Thymus (tissue), 14 donors: ENCODE measurements around the gene FLT4. TPM values are rescaled to one million over a fixed set of nuclear protein-coding genes. Genes with fewer than 3 reads are reported as not detected.

Source experiments
- DNase-seq, 9 donors: peaks; one replicate each; pipeline ENCODE4 v3.0.0-alpha.2; 2013; ENCODE audit warnings: low spot score in 9 of 9, low read depth in 6 of 9, missing footprints in 1 of 9
- H3K27ac ChIP-seq, 2 donors: one replicate each; pipeline ENCODE4 v1.5.1; 2013; ENCODE audit warnings: control low read depth in 1 of 2, low read depth in 1 of 2, low read length in 1 of 2, mild to moderate bottlenecking in 1 of 2, moderate library complexity in 1 of 2
- H3K27me3 ChIP-seq, 2 donors: one replicate each; pipeline ENCODE4 v1.5.1; 2013; ENCODE audit warnings: low read length in 1 of 2; ENCODE audit not compliant: control insufficient read depth in 2 of 2, insufficient read depth in 1 of 2
- H3K36me3 ChIP-seq, 2 donors: one replicate each; pipeline ENCODE4 v1.5.1; 2013; ENCODE audit warnings: low read length in 1 of 2, mild to moderate bottlenecking in 1 of 2, moderate library complexity in 1 of 2; ENCODE audit not compliant: control insufficient read depth in 2 of 2, insufficient read depth in 2 of 2
- H3K4me1 ChIP-seq, 2 donors: one replicate each; pipeline ENCODE4 v1.5.1; 2013; ENCODE audit warnings: low read length in 2 of 2; ENCODE audit not compliant: control insufficient read depth in 2 of 2, insufficient read depth in 2 of 2
- H3K4me3 ChIP-seq, 2 donors: one replicate each; pipeline ENCODE4 v1.5.1; 2013; ENCODE audit warnings: low read length in 2 of 2, control low read depth in 1 of 2, mild to moderate bottlenecking in 1 of 2
- H3K9me3 ChIP-seq, 2 donors: one replicate each; pipeline ENCODE4 v1.5.1; 2013; ENCODE audit warnings: low read length in 1 of 2, mild to moderate bottlenecking in 1 of 2; ENCODE audit not compliant: control insufficient read depth in 2 of 2, insufficient read depth in 1 of 2
- WGBS: extraction: QIAGEN DNeasy Blood & Tissue Kit; methylation state at CpG from one replicate; pipeline ENCODE4 v1.1.7; 2013; 5-methylcytosine and 5-hydroxymethylcytosine counted together
- long read RNA-seq, 10 donors: transcript quantifications; one replicate each; lab custom pipeline, GENCODE V29; 2026
- polyA plus RNA-seq: library from polyadenylated mRNA; stranded (reverse); fragments of 200-250 nt; gene quantifications from one replicate; pipeline ENCODE4 v1.2.3, GENCODE V29; 2013
- total RNA-seq: library from RNA; stranded (reverse); fragments of 120-200 nt; gene quantifications from one replicate; pipeline ENCODE4 v1.2.4, GENCODE V29; 2013
- donor health status: healthy.

Gene FLT4
- total RNA-seq (1.0 TPM), polyA plus RNA-seq (3.4 TPM)
- long read RNA-seq, donor 1, result 0 reads
- long read RNA-seq, donor 2, result 0 reads
- long read RNA-seq, donor 3, result 0 reads
- long read RNA-seq, donor 4, result 0 reads
- long read RNA-seq, donor 5, result 0 reads
- long read RNA-seq, donor 6, result 0 reads
- long read RNA-seq, donor 7, result 0 reads
- long read RNA-seq, donor 8, full-length matches to known transcripts, result 1 of 1 reads
- long read RNA-seq, donor 8, partial matches to known transcripts, result 0 of 1 reads
- long read RNA-seq, donor 8, other reads (novel, unspliced or antisense), result 0 of 1 reads
- long read RNA-seq, donor 9, result 0 reads
- long read RNA-seq, donor 10, result 0 reads

GRCh38 chr5:180649297-180650039, at the start of gene FLT4:
TSS of gene FLT4 (minus strand) at chr5:180649600. CDS start at chr5:180649545, 55 bp downstream.
- peak in 1 of 9 donors; percentile 14 for DNase-seq
- Histone ChIP-seq H3K36me3 (no peaks in the 10 kb centered on the region), H3K4me3 (peak within 1 kb of the TSS; percentile 1 to 53), H3K9me3 (peaks cover 1 to 7% of the 10 kb centered on the region in 2 donors), H3K27me3 (peaks cover 61 to 87% of the 10 kb centered on the region in 2 donors), H3K4me1 (peaks cover 4 to 8% of the 10 kb centered on the region in 2 donors), H3K27ac (no peak within 1 kb of the TSS)
- WGBS, result 2% methylated on average over 89 of the region's 89 CpGs

- Histone ChIP-seq H3K9me3 (no peaks in the 10 kb centered on the region), H3K36me3 (no peaks in the 10 kb centered on the region), H3K4me3 (no peak overlapping the region), H3K27me3 (no peaks in the 10 kb centered on the region), H3K4me1 (no peaks in the 10 kb centered on the region), H3K27ac (no peak overlapping the region)
- no peak for DNase-seq
- WGBS, result 100% methylated on average over 1 of the region's 1 CpG
Measured at GRCh38 chr5:180699042-180699441, 49.6 kb upstream of the FLT4 start.

- no peak overlapping the region for H3K27ac ChIP-seq
- H3K27me3 ChIP-seq, result no peaks in the 10 kb centered on the region
- no peak for DNase-seq
- WGBS, result 100% methylated on average over 1 of the region's 1 CpG
- H3K9me3 ChIP-seq, result no peaks in the 10 kb centered on the region
- H3K4me3 ChIP-seq, result no peak overlapping the region
- no peaks in the 10 kb centered on the region for H3K36me3 ChIP-seq
- H3K4me1 ChIP-seq, result peaks cover 14 to 19% of the 10 kb centered on the region in 2 donors
Measured at GRCh38 chr5:180696116-180696515, 46.7 kb upstream of the FLT4 start.

- Histone ChIP-seq H3K9me3 (no peaks in the 10 kb centered on the region), H3K4me3 (no peak overlapping the region), H3K27me3 (no peaks in the 10 kb centered on the region), H3K27ac (no peak overlapping the region), H3K36me3 (no peaks in the 10 kb centered on the region), H3K4me1 (peaks cover 29 to 45% of the 10 kb centered on the region in 2 donors)
- 80% methylated on average over 3 of the region's 3 CpGs for WGBS
- DNase-seq, result no peak
Measured at GRCh38 chr5:180692429-180692828, 43.0 kb upstream of the FLT4 start.

DNA sequence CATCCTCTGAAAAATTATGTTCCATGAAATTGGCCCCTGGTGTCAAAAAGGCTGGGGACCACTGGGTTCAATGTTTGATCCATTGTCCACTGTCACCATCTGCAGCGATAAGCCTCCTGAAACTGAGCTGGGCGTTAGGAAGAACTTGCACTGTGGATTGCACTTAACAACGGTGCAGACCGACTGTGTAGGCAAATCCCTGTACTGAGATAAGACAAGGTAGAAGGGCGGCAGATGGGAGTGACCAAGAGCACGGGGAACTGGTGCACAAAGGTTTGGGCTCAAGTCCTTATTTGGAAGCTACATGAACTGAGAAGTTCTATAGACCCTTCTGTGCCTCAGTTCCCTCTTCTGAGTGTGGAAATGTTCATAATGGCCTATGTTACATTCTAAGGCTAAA, 41.6 kb upstream of the FLT4 start:
- 90% methylated on average over 6 of the region's 6 CpGs for WGBS
- Histone ChIP-seq H3K4me1 (peaks cover 37 to 58% of the 10 kb centered on the region in 2 donors), H3K9me3 (no peaks in the 10 kb centered on the region), H3K36me3 (no peaks in the 10 kb centered on the region), H3K27ac (peak overlapping the region; percentile 67 to 92), H3K4me3 (no peak overlapping the region), H3K27me3 (no peaks in the 10 kb centered on the region)
- no peak for DNase-seq

DNA sequence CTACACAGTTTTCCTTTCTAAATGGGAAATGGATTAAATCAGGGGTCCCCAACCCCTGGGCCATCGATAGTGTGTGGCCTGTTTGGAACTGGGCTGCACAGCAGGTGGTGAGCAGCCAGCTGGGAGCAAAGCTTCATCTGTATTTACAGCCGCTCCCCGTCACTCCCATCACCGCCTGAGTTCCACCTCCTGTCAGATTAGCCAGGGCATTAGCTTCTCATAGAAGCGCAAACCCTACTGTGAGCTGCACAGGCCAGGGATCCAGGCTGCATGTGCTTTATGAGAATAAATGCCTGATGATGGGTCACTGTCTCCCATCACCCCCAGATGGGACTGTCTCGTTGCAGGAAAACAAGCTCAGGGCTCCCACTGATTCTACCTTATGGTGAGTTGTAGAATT, 41.2 kb upstream of the FLT4 start:
- no peaks in the 10 kb centered on the region for H3K27me3 ChIP-seq
- no peak for DNase-seq
- 81% methylated on average over 6 of the region's 6 CpGs for WGBS
- H3K9me3 ChIP-seq, result no peaks in the 10 kb centered on the region
- H3K27ac ChIP-seq, result peak overlapping the region; percentile 92 to 98
- H3K4me3 ChIP-seq, result no peak overlapping the region
- H3K36me3 ChIP-seq, result no peaks in the 10 kb centered on the region
- peaks cover 42 to 63% of the 10 kb centered on the region in 2 donors for H3K4me1 ChIP-seq

GRCh38 chr5:180689775-180690174, 40.4 kb upstream of the FLT4 start:
- WGBS, result 38% methylated on average over 7 of the region's 7 CpGs
- no peaks in the 10 kb centered on the region for H3K9me3 ChIP-seq
- H3K36me3 ChIP-seq, result no peaks in the 10 kb centered on the region
- H3K4me3 ChIP-seq, result peak overlapping the region; percentile 31 to 50
- DNase-seq, result peak in 2 of 9 donors; percentile 57 to 70
- H3K27me3 ChIP-seq, result no peaks in the 10 kb centered on the region
- H3K4me1 ChIP-seq, result peaks cover 43 to 69% of the 10 kb centered on the region in 2 donors
- peak overlapping the region; percentile 92 to 98 for H3K27ac ChIP-seq

DNA sequence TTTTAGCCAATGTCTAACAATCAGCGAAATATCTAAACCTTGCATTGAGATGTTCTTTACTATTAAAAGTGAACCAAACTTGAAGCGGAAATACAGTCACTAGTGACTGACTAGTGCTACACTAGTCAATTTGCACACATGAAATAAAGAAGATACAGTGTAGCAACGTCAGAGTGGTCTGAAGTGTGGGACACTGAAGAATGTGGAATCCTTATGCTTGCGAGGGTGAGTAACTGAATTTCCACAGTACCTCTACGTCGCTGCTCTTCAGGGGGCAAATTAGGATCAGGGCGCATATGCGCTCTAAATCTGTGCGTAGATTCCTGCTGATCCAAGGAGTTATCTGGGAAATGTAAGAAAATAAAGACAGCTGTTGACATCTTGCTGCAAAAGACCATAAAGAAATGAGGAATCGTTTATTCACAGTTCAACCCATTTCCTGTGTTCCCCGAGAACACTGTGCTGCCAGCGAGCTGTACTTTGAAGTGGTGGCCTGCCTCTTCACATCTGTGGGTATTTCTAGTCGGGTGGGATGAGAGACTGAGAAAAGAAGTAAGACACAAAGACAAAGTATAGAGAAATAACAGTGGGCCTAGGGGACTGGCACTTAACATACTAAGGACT, 39.8 kb upstream of the FLT4 start:
- Histone ChIP-seq H3K27ac (peak overlapping the region; percentile 92 to 98), H3K27me3 (no peaks in the 10 kb centered on the region), H3K9me3 (no peaks in the 10 kb centered on the region), H3K4me3 (peak overlapping the region; percentile 31 to 50), H3K36me3 (no peaks in the 10 kb centered on the region), H3K4me1 (peaks cover 49 to 75% of the 10 kb centered on the region in 2 donors)
- peak; percentile 62 to 94 (median 81) for DNase-seq
- 22% methylated on average over 13 of the region's 13 CpGs for WGBS
